HepG2 (cell line): ENCODE data around the gene ATP6V1G3. TPM values are rescaled to one million over a fixed set of nuclear protein-coding genes. Genes with fewer than 3 reads are reported as not detected.

ENCODE experiments used
- ATAC-seq: fragments of 200-7000 bp; cut with Tn5 transposase; 3 replicates; pipeline ENCODE4 v1.9.1; 2020; ENCODE audit warnings: mild to moderate bottlenecking, moderate library complexity
- BruUV-seq: library from RNA; stranded (reverse); fragments of 400-500 nt; replicated peaks from 2 replicates; lab custom pipeline; 2021; lab: Mats Ljungman, UMichigan
- CTCF ChIA-PET: fragments of 300-600 bp; formaldehyde crosslinking; extraction: SDS; loops from one replicate; lab custom pipeline; 2021; ENCODE audit warnings: low total read pairs, inconsistent platforms, low intra/inter-chr PET ratio; lab: Yijun Ruan, JAX
- POLR2A ChIA-PET: fragments of 350-600 bp; sonication (Branson Sonifier 250); formaldehyde crosslinking; loops from one replicate; lab custom pipeline; 2020; ENCODE audit warnings: antibody characterized with exemption, inconsistent platforms; lab: Yijun Ruan, JAX
- DNase-seq: peaks from one replicate; pipeline ENCODE4 v3.0.0-alpha.2; 2015; ENCODE audit warnings: low spot score
- FAIRE-seq: peaks from 3 replicates; lab custom pipeline; 2011; peaks lifted over from hg19 to GRCh38; lab: Jason Lieb, UNC
- H2AFZ ChIP-seq: one replicate; pipeline ENCODE4 v1.6.1; 2011; ENCODE audit warnings: low read length, inconsistent platforms
- H3K27ac ChIP-seq: fragments of 300-600 bp; 3 replicates; pipeline ENCODE4 v1.8.0; 2011; ENCODE audit warnings: mixed run types, mild to moderate bottlenecking, mixed read lengths, low read length, inconsistent platforms; ENCODE audit not compliant: insufficient read depth; ENCODE audit errors: extremely low read length
- H3K27me3 ChIP-seq, 2 experiments: fragments of 200-600 bp in 1 of 2; 2 replicates in 1 of 2; 3 replicates in 1 of 2; pipeline versions ENCODE4 v1.6.0 to v1.8.0; 2011; ENCODE audit warnings: low read length in 2 of 2, mild to moderate bottlenecking in 2 of 2, moderate library complexity in 2 of 2, inconsistent platforms in 1 of 2; ENCODE audit not compliant: insufficient read depth in 2 of 2, control insufficient read depth in 1 of 2
- H3K36me3 ChIP-seq, 2 experiments: fragments of 200-600 bp in 1 of 2; replicated peaks in 1 of 2; 2 replicates in 1 of 2; 3 replicates in 1 of 2; pipeline versions ENCODE4 v1.5.1 to v1.8.0; 2011; ENCODE audit warnings: low read length in 2 of 2, inconsistent platforms in 1 of 2; ENCODE audit not compliant: insufficient read depth in 2 of 2, control insufficient read depth in 1 of 2
- H3K4me1 ChIP-seq: 2 replicates; pipeline ENCODE4 v1.5.1; 2012; ENCODE audit warnings: low read length, inconsistent platforms; ENCODE audit not compliant: insufficient read depth
- H3K4me2 ChIP-seq: 2 replicates; pipeline ENCODE4 v1.6.0; 2011; ENCODE audit warnings: low read depth, low read length, inconsistent platforms
- H3K4me3 ChIP-seq, 3 experiments: fragments of 200-600 bp in 1 of 3; sonication (generic), shearing (Covaris generic) in 1 of 3; replicated peaks in 1 of 3; 2 replicates each; pipeline ENCODE4 v1.5.1; 2011 to 2016; ENCODE audit warnings: low read length in 3 of 3, inconsistent platforms in 2 of 3, low read depth in 2 of 3, mild to moderate bottlenecking in 2 of 3, control low read depth in 1 of 3, mixed read lengths in 1 of 3; ENCODE audit not compliant: insufficient read depth in 1 of 3
- H3K79me2 ChIP-seq: one replicate; pipeline ENCODE4 v1.6.1; 2011; ENCODE audit warnings: low read length, inconsistent platforms; ENCODE audit not compliant: insufficient read depth
- H3K9ac ChIP-seq: 2 replicates; pipeline ENCODE4 v1.6.0; 2011; ENCODE audit warnings: mild to moderate bottlenecking, low read depth, low read length, inconsistent platforms; ENCODE audit not compliant: insufficient read depth
- H3K9me3 ChIP-seq: 2 replicates; pipeline ENCODE4 v1.5.1; 2012; ENCODE audit warnings: mild to moderate bottlenecking, low read length
- H4K20me1 ChIP-seq: 2 replicates; pipeline ENCODE4 v1.6.0; 2011; ENCODE audit warnings: inconsistent platforms, mild to moderate bottlenecking, low read length, moderate library complexity; ENCODE audit not compliant: insufficient read depth
- CREB1 ChIP-seq, 2 experiments: fragments of 450-650 bp in 1 of 2; IDR thresholded peaks; 2 replicates each; pipeline ENCODE4 v1.6.1; 2016 to 2017; ENCODE audit warnings: control low read depth in 1 of 2, mild to moderate bottlenecking in 1 of 2, missing compliant biosample characterization in 1 of 2, missing genetic modification characterization in 1 of 2
- EEA1 ChIP-seq: sonication (generic); formaldehyde crosslinking; IDR thresholded peaks from 2 replicates; pipeline ENCODE4 v1.5.1; 2020; ENCODE audit warnings: mild to moderate bottlenecking, missing genetic modification reagents, borderline replicate concordance
- GATAD2A ChIP-seq: IDR thresholded peaks from 2 replicates; pipeline ENCODE4 v1.6.1; 2016
- GTF3A ChIP-seq: sonication (generic); formaldehyde crosslinking; conservative IDR thresholded peaks from 2 replicates; pipeline ENCODE4 v1.4.0; 2020; ENCODE audit warnings: mild to moderate bottlenecking, missing genetic modification reagents
- KMT2B ChIP-seq: IDR thresholded peaks from 2 replicates; pipeline ENCODE4 v1.6.1; 2016; ENCODE audit warnings: missing genetic modification reagents, missing compliant biosample characterization
- MBD4 ChIP-seq: IDR thresholded peaks from 2 replicates; pipeline ENCODE4 v1.6.1; 2012; ENCODE audit warnings: low read length, inconsistent platforms, borderline replicate concordance
- NFRKB ChIP-seq: fragments of 450-650 bp; IDR thresholded peaks from 2 replicates; pipeline ENCODE4 v1.6.1; 2017
- NKX3-1 ChIP-seq: sonication (generic); formaldehyde crosslinking; IDR thresholded peaks from 2 replicates; pipeline ENCODE4 v1.5.0; 2020; ENCODE audit warnings: missing genetic modification reagents
- NR2C2 ChIP-seq: sonication (generic); formaldehyde crosslinking; IDR thresholded peaks from 2 replicates; pipeline ENCODE4 v1.4.0; 2020; ENCODE audit warnings: missing genetic modification reagents, mild to moderate bottlenecking, moderate library complexity, borderline replicate concordance
- PCBP1 ChIP-seq: fragments of 200-400 bp; formaldehyde crosslinking; IDR thresholded peaks from 2 replicates; pipeline ENCODE4 v1.6.1; 2017; ENCODE audit warnings: mild to moderate bottlenecking, low read depth, low read length, borderline replicate concordance
- SMAD3 ChIP-seq: sonication (generic); formaldehyde crosslinking; IDR thresholded peaks from 2 replicates; pipeline ENCODE4 v1.4.0; 2020; ENCODE audit warnings: missing genetic modification reagents
- SMARCC2 ChIP-seq: fragments of 450-650 bp; IDR thresholded peaks from 2 replicates; pipeline ENCODE4 v1.6.1; 2017; ENCODE audit warnings: antibody characterized with exemption, mild to moderate bottlenecking
- SP2 ChIP-seq: sonication (generic); formaldehyde crosslinking; IDR thresholded peaks from 2 replicates; pipeline ENCODE4 v1.5.1; 2020; ENCODE audit warnings: mild to moderate bottlenecking, missing genetic modification reagents
- TBL1XR1 ChIP-seq: fragments of 150-350 bp; IDR thresholded peaks from 2 replicates; pipeline ENCODE4 v1.6.1; 2014; ENCODE audit warnings: borderline replicate concordance, low read length; ENCODE audit not compliant: partially characterized antibody
- XBP1 ChIP-seq: sonication (generic); formaldehyde crosslinking; IDR thresholded peaks from 2 replicates; pipeline ENCODE4 v1.5.0; 2020; ENCODE audit warnings: missing genetic modification reagents
- ZNF24 ChIP-seq: fragments of 450-650 bp; IDR thresholded peaks from 2 replicates; pipeline ENCODE4 v1.6.1; 2017; ENCODE audit warnings: antibody characterized with exemption, mild to moderate bottlenecking
- ZNF816 ChIP-seq: sonication (generic); formaldehyde crosslinking; IDR thresholded peaks from 2 replicates; pipeline ENCODE4 v1.8.0; 2022; ENCODE audit warnings: missing genetic modification reagents, mild to moderate bottlenecking, borderline replicate concordance
- ZSCAN21 ChIP-seq: sonication (generic); formaldehyde crosslinking; IDR thresholded peaks from 2 replicates; pipeline ENCODE4 v1.8.0; 2022; ENCODE audit warnings: mild to moderate bottlenecking, missing genetic modification reagents, moderate library complexity, borderline replicate concordance
- WGBS: methylation state at CpG from one replicate; pipeline ENCODE4 v1.1.6; 2017; ENCODE audit warnings: low lambda C conversion rate; 5-methylcytosine and 5-hydroxymethylcytosine counted together
- in situ Hi-C: cut with HindIII; loops from 2 replicates; pipeline ENCODE4 v1.10.0; 2017; ENCODE audit warnings: low pct_unique_long_range_greater_than_20kb; ENCODE audit not compliant: extremely low pct_ligation_motif_present
- intact Hi-C: fragments of 100-400 bp; cut with micrococcal nuclease; formaldehyde crosslinking; loops from one replicate; pipeline ENCODE4 v1.10.0; 2022; ENCODE audit not compliant: unreplicated experiment
- polyA plus RNA-seq, 8 experiments: library from polyadenylated mRNA; depleted of rRNA in 3 of 8; stranded (reverse) in 7 of 8; unstranded in 1 of 8; fragments of >200 nt; fragmentation: Illumina TruSeq in 4 of 8; extraction: Trizol in 4 of 8; gene quantifications; 2 replicates each; pipeline versions ENCODE4 v1.2.1 to v1.2.3, GENCODE V29; 2011 to 2016; ENCODE audit warnings: low read depth in 4 of 8, missing spikeins in 1 of 8, mixed read lengths in 1 of 8; ENCODE audit not compliant: insufficient read depth in 1 of 8
- total RNA-seq, 5 experiments: library from RNA; depleted of rRNA; stranded (reverse); fragments of >200 nt; fragmentation: Illumina TruSeq; extraction: Trizol; gene quantifications; 2 replicates each; pipeline ENCODE4 v1.2.3, GENCODE V29; 2016; ENCODE audit warnings: low read depth in 1 of 5
- TF ChIP-seq, protein P1 (sequence below): sonication (generic); formaldehyde crosslinking; IDR thresholded peaks from 2 replicates; pipeline ENCODE4 v1.8.0; 2023; ENCODE audit warnings: mild to moderate bottlenecking, missing genetic modification reagents
- TF ChIP-seq, protein P2 (sequence below): sonication (generic); formaldehyde crosslinking; IDR thresholded peaks from 2 replicates; pipeline ENCODE4 v1.4.0; 2020; ENCODE audit warnings: mild to moderate bottlenecking, low read depth, missing genetic modification reagents

Gene ATP6V1G3
- total and polyA plus RNA-seq, 2 of the 13 experiments (the other 11 are each of a cell fraction or from before 2014, with no cell fraction given): not detected

DNA sequence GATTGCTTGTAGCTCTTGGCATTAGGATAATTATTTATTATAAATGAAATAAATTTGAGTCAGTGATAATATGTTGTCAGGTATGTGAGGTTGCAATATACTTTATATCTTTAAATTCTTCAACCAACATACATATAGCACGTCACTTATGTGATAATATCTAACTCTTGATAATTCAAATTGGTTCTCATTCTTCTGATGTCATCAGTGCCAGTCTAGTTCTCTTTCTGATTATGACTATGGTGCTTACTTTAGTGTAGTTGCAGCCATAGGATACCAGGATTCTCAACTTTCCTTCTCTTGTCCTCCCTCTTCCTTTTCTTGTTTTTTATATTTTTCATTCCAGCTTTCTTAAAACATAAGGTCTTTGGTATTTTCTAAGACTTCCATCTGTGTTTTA is 34.8 kb upstream of the ATP6V1G3 start:
- intact Hi-C loops: no loop called here
- 0% methylated on average over 1 of the region's 1 CpG for WGBS
- no peak overlapping the region for H3K4me3 ChIP-seq
- no peak for DNase-seq
- BruUV-seq: no TSS peak
- no peak overlapping the region for H2AFZ ChIP-seq
- no peaks in the 10 kb centered on the region for H3K4me1 ChIP-seq
- H3K36me3 ChIP-seq: no peaks in the 10 kb centered on the region
- H4K20me1 ChIP-seq: no peaks in the 10 kb centered on the region
- no peaks in the 10 kb centered on the region for H3K9me3 ChIP-seq
- POLR2A ChIA-PET: no interaction called here
- TF ChIP-seq PCBP1: no peak
- TF ChIP-seq EEA1: no peak
- TF ChIP-seq GATAD2A: no peak
- no peak for TF ChIP-seq ZNF816 (CRISPR knock-in tag)
- TF ChIP-seq, protein P1, sequence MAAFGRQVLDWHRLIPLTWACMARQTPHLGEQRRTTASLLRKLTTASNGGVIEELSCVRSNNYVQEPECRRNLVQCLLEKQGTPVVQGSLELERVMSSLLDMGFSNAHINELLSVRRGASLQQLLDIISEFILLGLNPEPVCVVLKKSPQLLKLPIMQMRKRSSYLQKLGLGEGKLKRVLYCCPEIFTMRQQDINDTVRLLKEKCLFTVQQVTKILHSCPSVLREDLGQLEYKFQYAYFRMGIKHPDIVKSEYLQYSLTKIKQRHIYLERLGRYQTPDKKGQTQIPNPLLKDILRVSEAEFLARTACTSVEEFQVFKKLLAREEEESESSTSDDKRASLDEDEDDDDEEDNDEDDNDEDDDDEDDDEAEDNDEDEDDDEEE: no peak
- TF ChIP-seq ZSCAN21 (CRISPR knock-in tag): no peak
- TF ChIP-seq KMT2B: no peak
- TF ChIP-seq CREB1 (IDR thresholded peaks at IDR 0.05): peak; percentile 65
- TF ChIP-seq CREB1 (CRISPR knock-in tag; IDR thresholded peaks at IDR 0.05): no peak
- TF ChIP-seq, all 625 proteins: peak for 1
- in situ Hi-C loops: no loop called here
- CTCF ChIA-PET: no interaction called here
- H3K79me2 ChIP-seq: no peaks in the 10 kb centered on the region
- no peak for ATAC-seq
- no peak overlapping the region for H3K4me2 ChIP-seq
- H3K9ac ChIP-seq: no peak overlapping the region
- FAIRE-seq: no peak
- no peaks in the 10 kb centered on the region for H3K27me3 ChIP-seq
- H3K27ac ChIP-seq: no peak overlapping the region

DNA sequence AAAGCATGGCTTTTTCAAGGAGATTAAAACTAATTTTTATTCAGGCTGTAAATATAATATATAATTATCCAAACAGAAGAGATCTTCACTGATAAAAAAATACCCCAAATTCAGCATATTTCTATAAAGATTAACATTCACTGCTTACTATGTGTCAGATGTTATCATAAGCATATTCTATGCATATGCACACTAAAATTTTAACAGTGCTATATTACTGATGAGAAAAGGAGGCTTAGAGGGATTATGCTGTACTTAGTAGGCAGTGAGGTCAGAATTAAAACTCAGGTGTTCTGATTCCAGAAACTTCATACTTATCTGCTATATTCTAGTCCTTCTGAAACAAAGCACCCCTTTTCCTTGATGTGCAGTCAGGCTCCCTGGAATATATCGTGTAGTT is 33.8 kb upstream of the ATP6V1G3 start:
- Histone ChIP-seq H3K9ac (no peak overlapping the region), H2AFZ (no peak overlapping the region), H3K4me3 (no peak overlapping the region), H3K4me2 (no peak overlapping the region), H3K36me3 (no peaks in the 10 kb centered on the region), H3K27ac (no peak overlapping the region), H3K4me1 (no peaks in the 10 kb centered on the region), H3K27me3 (no peaks in the 10 kb centered on the region), H3K9me3 (no peaks in the 10 kb centered on the region), H3K79me2 (no peaks in the 10 kb centered on the region), H4K20me1 (no peaks in the 10 kb centered on the region)
- in situ Hi-C loops (no loop called here), intact Hi-C loops (no loop called here)
- DNase-seq (no peak), ATAC-seq (no peak), FAIRE-seq (no peak)
- WGBS: 0% methylated on average over 1 of the region's 1 CpG
- BruUV-seq: no TSS peak
- POLR2A ChIA-PET: no interaction called here
- CTCF ChIA-PET: no interaction called here
- TF ChIP-seq MBD4 (no peak), GTF3A (no peak), XBP1 (CRISPR knock-in tag) (no peak), NKX3-1 (no peak), NFRKB (no peak), SP2 (CRISPR knock-in tag) (no peak), SMARCC2 (no peak), CREB1 (IDR thresholded peaks at IDR 0.05) (no peak), CREB1 (CRISPR knock-in tag; IDR thresholded peaks at IDR 0.05) (no peak), SMAD3 (CRISPR knock-in tag) (no peak), TBL1XR1 (no peak), ZNF24 (no peak), NR2C2 (CRISPR knock-in tag) (no peak)
- TF ChIP-seq, protein P2, sequence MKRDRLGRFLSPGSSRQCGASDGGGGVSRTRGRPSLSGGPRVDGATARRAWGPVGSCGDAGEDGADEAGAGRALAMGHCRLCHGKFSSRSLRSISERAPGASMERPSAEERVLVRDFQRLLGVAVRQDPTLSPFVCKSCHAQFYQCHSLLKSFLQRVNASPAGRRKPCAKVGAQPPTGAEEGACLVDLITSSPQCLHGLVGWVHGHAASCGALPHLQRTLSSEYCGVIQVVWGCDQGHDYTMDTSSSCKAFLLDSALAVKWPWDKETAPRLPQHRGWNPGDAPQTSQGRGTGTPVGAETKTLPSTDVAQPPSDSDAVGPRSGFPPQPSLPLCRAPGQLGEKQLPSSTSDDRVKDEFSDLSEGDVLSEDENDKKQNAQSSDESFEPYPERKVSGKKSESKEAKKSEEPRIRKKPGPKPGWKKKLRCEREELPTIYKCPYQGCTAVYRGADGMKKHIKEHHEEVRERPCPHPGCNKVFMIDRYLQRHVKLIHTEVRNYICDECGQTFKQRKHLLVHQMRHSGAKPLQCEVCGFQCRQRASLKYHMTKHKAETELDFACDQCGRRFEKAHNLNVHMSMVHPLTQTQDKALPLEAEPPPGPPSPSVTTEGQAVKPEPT (CRISPR knock-in tag): no peak
